Activated CD8-positive, alpha-beta memory T cell treated with anti-CD3 and anti-CD28 coated beads, Interleukin-2, amount 50 U/mL, for 4 hours (primary cell): ENCODE measurements around the gene OTX2.

Source experiments
- DNase-seq: peaks from one replicate; pipeline ENCODE4 v3.0.0-alpha.2; 2020

The OTX2 gene

DNA sequence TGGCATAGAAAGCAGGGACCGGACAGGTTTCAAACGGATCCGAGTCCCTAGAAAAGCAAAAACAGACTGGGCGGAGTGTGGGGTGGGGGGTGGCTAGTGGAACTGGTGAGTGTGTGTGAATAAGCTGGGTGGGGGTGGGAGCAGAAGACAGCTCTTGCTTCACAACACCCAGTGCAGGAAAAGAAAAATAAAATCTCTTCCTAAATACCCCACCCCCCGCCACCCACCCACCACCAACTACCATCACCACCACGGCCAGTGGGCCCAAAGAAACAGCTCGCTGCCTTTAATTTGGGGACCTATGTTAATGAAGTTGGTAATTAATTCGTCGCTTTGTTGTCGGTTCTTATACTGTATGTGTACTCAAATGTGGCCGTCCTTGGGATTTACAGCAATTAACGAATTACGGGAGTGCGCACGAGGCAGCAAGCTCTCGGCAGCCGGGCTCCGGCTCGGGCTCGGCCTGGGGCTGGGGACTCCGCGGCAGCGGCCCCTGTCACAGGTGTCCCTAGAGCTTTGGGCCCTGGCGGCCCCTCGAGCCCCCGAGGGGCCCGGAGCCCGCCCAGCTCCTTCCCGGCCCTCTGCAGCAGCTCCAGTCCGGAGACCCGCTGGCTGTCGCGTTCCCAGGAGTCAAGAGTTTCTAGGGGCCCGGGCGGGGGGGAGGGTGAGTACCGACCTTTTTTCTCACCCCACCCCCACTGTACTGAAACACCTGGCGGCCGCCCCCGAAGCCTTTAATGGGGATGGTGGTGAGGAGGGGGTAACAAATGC lies 1.5 kb upstream of the OTX2 start:
- no peak for DNase-seq

- no peak for DNase-seq
Measured at GRCh38 chr14:56810836-56811592, 735 bp upstream of the OTX2 start.

GRCh38 chr14:56809270-56810146 lies 771 bp downstream of the OTX2 start:
- DNase-seq: no peak

DNA sequence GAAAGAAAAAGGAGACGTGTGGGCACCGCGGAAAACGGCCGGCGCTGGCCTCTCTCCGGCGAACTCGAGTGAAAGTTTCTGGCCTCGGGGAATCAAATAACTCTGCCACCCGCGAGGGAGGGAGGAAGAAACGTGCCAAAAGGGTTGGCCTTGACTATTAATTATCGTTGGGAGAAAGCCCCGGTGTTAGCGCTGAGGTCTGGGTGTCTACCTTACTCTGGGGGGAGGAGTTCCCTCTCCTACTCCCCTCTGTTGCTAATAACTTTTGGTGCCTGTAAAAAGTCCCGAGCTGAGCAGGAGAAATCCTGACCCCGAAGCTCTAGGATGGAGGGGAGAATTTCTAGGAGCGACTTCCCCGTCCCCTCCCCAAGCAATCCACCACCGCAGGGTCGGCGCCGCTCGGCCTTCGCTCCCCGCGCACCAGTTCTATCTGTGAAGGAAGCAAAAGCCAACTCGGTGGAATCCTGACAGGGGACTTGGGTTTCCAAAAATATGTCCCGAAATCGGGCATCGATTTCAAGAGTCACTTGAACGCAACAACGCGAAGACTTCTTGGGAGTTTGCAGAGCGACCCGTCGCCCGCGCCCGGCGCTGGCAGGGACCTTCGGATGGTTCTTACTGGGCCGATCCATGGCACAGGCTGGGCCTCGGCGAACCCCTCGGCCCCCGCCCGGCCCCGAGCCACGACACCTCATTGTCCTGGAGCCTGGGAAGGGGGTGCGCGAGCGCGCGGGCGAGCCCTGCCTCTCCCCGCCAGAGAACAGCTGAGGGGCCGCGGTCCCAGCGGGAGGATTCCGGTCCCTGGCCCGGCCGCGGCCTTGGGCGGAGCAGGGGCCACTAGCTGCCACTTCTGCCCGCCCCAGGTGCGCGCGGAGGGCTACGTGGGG lies 1.7 kb downstream of the OTX2 start:
- no peak for DNase-seq

DNA sequence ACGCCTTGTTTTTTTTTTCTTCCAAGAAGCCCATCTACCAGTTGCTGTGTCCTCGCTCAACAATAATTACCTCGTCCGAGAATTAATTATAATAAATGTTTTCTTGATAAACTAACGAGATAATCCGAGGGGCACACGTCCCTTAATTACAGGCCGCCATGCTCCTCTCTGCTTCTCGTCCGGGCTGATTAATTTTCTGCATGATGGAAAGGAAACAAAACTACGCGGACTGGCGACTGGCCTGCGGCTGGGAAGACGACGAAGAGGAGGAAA lies 2.2 kb downstream of the OTX2 start:
- no peak for DNase-seq

DNA sequence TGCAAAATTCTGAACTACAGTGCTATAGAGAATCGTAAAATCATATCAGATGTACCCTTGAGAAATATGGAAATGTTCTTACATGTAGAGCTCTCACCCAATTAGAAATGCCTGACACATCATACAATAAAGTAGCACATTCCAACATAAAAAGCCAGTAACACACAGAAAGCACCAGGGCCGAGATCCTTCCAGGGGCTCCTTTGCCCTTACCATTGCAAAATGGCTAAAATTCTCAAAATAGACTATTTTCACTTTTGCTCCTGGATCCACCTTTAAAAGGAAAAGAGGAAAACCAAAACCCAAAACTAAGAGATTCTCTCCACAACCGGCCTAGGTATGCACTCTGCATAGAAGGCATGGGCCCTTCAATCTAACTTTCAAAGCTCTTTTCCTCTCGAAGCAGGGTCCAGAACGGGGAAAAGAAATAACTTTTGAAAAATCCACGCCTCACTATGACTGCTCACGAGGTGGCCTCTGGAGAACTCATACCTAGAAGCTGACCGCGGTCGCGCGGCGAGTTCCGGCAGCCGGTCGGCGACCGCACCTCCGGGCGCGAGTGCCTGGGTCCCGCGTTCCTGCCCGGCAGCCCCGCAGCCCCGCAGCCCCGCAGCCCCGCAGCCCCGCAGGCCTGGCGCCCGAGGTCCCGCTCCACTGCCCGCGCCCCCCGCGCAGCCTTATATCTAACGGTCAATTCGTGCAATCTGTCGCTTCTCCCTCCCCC lies 2.7 kb downstream of the OTX2 start:
- no peak for DNase-seq

- no peak for DNase-seq
Measured at GRCh38 chr14:56806760-56807159, 3.5 kb downstream of the OTX2 start.

DNA sequence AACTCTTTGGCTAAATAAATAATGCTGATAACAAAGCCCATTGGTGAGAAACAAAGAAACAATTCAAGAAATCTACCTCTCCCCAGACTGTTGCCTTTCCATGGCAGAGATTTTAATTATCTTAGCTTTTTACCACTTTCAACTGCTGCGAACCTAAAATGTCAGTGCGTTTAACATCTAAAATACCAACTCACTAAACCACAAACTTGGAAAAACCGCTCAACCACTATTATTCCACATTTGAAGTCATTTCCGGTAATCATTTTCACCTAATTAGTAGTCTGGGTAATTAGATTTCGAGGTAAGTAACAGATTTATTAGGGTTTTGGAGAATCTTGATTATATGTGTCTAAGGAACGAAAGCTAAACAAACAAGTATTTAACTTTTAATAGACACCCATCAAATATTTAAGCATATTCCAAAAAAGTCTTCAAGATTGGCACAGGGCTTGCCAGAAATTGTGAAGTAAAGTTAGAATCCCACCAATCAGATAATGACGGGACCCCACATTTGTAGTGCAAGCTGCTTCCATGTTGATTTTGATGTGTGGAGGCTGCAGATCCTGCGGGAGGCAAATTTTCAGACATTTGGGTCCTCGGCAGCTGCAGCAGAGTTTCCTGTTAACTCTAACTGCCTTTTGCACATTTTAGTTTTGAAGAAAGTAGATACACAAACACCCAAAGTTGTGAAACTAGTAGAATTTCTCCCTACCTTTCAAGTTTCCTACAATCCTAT lies 4.1 kb downstream of the OTX2 start:
- DNase-seq: no peak

DNA sequence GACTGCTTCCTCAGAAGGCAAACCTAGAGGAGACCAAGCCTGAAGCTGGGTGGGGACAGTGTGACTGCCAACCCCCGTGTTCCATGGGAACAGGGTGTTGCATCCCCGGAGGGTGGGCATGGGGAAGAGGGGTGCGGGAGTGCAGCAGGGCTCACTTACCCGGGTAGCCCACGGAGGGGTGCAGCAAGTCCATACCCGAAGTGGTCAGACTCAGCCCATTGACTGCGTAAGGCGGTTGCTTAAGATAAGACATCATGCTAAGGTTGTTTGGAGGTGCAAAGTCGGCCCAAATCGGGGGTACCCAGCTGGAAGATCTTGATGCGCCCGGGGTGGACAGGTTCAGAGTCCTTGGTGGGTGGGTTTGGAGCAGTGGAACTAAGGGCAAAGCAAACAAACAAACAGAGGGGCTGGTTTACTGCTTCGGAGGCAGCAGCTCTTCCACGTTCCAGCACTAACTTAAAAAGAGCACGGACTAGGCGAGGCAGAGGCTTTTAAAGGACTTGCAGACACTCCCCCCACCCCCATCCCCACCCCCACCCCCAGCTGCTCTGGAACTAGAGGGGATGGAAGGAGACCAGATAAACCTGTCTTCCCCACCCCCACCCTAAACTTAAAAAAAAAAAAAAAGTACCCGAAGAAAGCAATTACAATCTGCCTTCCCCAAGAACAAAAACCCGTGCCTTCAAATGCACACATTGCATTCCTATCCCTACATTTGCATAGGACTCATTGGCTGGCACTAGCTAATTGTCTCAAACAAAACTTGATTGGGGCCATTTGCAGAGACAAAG lies 4.9 kb downstream of the OTX2 start:
- DNase-seq: no peak

DNA sequence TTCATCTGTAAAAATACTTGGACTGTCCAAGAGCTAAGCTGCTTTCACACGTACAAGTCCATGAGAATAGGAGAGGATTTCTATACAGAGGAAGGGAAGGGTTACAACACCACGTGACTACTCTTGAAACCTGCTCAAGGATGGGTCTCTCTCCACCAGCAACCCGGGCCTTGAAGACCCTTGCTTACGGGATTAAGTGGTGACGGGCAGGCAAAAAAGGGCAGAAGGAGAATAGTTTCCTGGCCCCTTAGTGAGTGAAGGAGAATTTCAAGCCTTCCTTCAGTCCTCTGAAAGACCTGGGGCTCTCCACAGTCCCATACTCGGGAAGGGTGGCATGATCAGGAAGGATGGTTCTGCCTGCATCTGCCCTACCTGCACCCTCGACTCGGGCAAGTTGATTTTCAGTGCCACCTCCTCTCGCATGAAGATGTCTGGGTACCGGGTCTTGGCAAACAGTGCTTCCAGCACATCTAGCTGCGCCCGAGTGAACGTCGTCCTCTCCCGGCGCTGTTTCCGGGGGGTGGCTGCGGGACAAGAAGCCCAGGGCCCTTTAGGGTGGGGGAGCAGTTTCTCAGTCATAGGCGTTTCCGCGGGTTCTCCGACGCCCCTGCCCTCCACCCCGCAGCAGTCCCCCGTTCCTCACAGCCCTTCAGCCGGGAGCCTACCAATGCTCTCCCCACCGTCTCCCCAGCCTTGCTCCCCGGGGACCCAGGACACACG lies 6.3 kb downstream of the OTX2 start:
- no peak for DNase-seq

DNA sequence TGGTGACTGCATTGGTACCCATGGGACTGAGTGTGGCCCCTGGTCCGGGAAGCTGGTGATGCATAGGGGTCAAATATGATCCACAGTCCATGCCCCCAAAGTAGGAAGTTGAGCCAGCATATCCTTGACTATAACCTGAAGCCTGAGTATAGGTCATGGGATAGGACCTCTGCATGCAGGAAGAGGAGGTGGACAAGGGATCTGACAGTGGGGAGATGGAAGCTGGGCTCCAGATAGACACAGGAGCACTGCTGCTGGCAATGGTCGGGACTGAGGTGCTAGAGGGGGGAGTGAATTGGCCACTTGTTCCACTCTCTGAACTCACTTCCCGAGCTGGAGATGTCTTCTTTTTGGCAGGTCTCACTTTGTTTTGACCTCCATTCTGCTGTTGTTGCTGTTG lies 8.4 kb downstream of the OTX2 start:
- DNase-seq: no peak

GRCh38 chr14:56799343-56799645 lies 11.0 kb downstream of the OTX2 start:
- no peak for DNase-seq

DNA sequence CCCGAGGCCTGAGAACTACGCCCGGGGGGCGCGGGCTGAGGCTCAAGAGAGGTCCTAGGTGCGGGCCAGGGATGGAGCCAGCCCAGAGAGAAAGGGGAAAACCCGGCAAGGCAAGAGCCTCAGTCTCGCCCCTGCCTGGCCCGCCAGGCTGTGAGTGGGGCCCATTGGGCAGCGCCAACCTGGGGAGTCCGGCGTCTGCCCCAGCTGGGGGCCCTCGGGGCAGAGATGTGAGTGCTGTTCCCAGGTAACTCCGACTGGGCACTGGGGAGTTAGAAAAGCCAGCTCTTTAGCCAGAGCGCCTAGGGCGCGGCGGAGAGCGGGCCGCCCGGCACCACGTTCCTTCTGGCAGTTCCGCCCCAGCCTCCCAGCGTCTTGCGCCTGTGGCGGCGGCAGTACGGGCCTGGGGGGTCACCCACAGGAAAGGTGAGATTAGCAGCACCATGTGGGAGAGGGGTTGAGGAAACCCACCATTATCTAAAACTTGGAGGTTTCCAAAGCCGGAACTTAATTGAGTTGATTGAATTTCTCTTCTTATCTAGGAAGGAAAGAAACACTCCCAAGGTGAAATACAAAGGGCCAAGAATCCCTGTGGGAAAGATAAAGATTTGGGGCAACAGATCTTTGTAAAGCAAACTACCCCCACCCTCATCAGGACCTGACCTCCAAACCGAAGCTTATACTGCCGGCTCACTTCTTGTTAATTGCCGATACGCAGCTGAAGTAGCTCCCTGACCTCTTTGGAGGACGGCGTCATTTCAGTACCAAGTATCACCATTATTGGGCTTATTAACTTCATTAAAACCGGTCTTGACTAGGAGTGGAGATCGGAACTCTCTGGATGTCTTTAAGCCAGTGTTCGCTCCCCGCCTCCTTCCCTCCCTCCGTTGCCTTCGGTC lies 11.6 kb downstream of the OTX2 start:
- DNase-seq: no peak

- DNase-seq: no peak
Measured at GRCh38 chr14:56797569-56798446, 12.5 kb downstream of the OTX2 start.

GRCh38 chr14:56797003-56797568 lies 13.2 kb downstream of the OTX2 start:
- DNase-seq: no peak

DNA sequence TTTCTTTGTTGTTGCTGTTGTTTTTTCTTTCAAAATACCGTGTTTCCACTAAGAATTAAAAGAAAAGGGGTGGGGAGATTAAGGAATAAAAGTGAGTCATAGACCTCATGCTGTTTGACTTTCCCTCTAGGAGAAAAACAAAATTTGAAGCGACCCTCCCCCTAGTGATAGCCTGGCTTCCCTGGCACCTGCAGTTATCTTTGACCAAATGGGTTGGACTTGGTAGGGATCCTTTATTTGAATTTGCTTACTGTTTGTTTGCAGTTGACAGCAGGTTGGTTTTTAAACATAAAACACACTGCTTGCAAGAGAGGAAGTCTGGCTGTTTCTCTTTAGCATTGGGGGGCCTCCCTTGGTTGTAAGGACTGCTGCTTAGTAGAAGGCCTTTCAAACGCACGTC lies 14.0 kb downstream of the OTX2 start:
- DNase-seq: no peak

GRCh38 chr14:56795284-56795622 lies 15.0 kb downstream of the OTX2 start:
- DNase-seq: no peak
